GM23338 (cell line): ENCODE data around the gene TLR9. TPM values are rescaled to one million over a fixed set of nuclear protein-coding genes. Genes with fewer than 3 reads are reported as not detected.

Experiments
- ATAC-seq: fragments of 200-7000 bp; cut with Tn5 transposase; 3 replicates; pipeline ENCODE4 v1.9.1; 2020
- DNase-seq: peaks from one replicate; pipeline ENCODE4 v3.0.0-alpha.2; 2015; ENCODE audit warnings: low spot score
- H2AFZ ChIP-seq: fragments of 200-600 bp; sonication (generic); 2 replicates; pipeline ENCODE4 v1.8.0; 2016; ENCODE audit warnings: antibody characterized with exemption, mild to moderate bottlenecking, moderate library complexity
- H3F3A ChIP-seq: fragments of 200-600 bp; sonication (generic); replicated peaks from 2 replicates; pipeline ENCODE4 v1.8.0; 2017; ENCODE audit warnings: antibody characterized with exemption, mixed run types, low read depth
- H3K27ac ChIP-seq: fragments of 200-600 bp; sonication (generic); 2 replicates; pipeline ENCODE4 v1.6.1; 2016; ENCODE audit warnings: low read depth
- H3K27me3 ChIP-seq: fragments of 200-600 bp; sonication (generic); 2 replicates; pipeline ENCODE4 v1.8.0; 2016; ENCODE audit warnings: mild to moderate bottlenecking, mixed run types, moderate library complexity; ENCODE audit not compliant: insufficient read depth
- H3K36me3 ChIP-seq: fragments of 200-600 bp; sonication (generic); 2 replicates; pipeline ENCODE4 v1.8.0; 2016; ENCODE audit warnings: mild to moderate bottlenecking; ENCODE audit not compliant: insufficient read depth
- H3K4me1 ChIP-seq: fragments of 200-600 bp; sonication (generic); 2 replicates; pipeline ENCODE4 v1.8.0; 2016; ENCODE audit warnings: mild to moderate bottlenecking, moderate library complexity; ENCODE audit not compliant: insufficient read depth
- H3K4me2 ChIP-seq: fragments of 200-600 bp; sonication (generic); 2 replicates; pipeline ENCODE4 v1.7.1; 2017; ENCODE audit warnings: mixed run types
- H3K4me3 ChIP-seq: fragments of 200-600 bp; sonication (generic); 2 replicates; pipeline ENCODE4 v1.6.1; 2016; ENCODE audit warnings: mixed run types
- H3K79me2 ChIP-seq: fragments of 200-600 bp; sonication (generic); replicated peaks from 2 replicates; pipeline ENCODE4 v1.8.0; 2017; ENCODE audit warnings: mild to moderate bottlenecking; ENCODE audit not compliant: insufficient read depth
- H3K9me2 ChIP-seq: fragments of 200-600 bp; sonication (generic); 2 replicates; pipeline ENCODE4 v1.8.0; 2017; ENCODE audit not compliant: insufficient read depth
- H4K20me1 ChIP-seq: fragments of 200-600 bp; sonication (generic); replicated peaks from 2 replicates; pipeline ENCODE4 v1.8.0; 2017; ENCODE audit warnings: mild to moderate bottlenecking; ENCODE audit not compliant: insufficient read depth
- H3K27ac Mint-ChIP-seq: 2 replicates; pipeline ENCODE4 v1.8.0; 2020; ENCODE audit warnings: inconsistent platforms, mild to moderate bottlenecking, moderate library complexity, mixed read lengths
- H3K27me3 Mint-ChIP-seq: 3 replicates; pipeline ENCODE4 v1.8.0; 2022; ENCODE audit warnings: low read depth, mild to moderate bottlenecking, moderate library complexity, mixed read lengths, inconsistent platforms; ENCODE audit not compliant: insufficient read depth, poor library complexity
- H3K36me3 Mint-ChIP-seq: 3 replicates; pipeline ENCODE4 v1.8.0; 2021; ENCODE audit warnings: low read depth, mild to moderate bottlenecking, inconsistent platforms, moderate library complexity, mixed read lengths
- H3K4me1 Mint-ChIP-seq: 3 replicates; pipeline ENCODE4 v1.8.0; 2020; ENCODE audit warnings: mild to moderate bottlenecking, inconsistent platforms, mixed read lengths
- H3K4me3 Mint-ChIP-seq: 3 replicates; pipeline ENCODE4 v1.8.0; 2021; ENCODE audit warnings: moderate library complexity, mild to moderate bottlenecking, inconsistent platforms, mixed read lengths
- H3K9me3 Mint-ChIP-seq: 3 replicates; pipeline ENCODE4 v1.8.0; 2020; ENCODE audit warnings: moderate library complexity, mild to moderate bottlenecking, inconsistent platforms, mixed read lengths
- CREB1 ChIP-seq: fragments of 250-450 bp; sonication (Bioruptor Pico); IDR thresholded peaks from 2 replicates; pipeline ENCODE4 v1.5.0; 2020; ENCODE audit warnings: low read depth, mild to moderate bottlenecking, moderate library complexity
- EZH2phosphoT487 ChIP-seq: fragments of 200-600 bp; sonication (generic); IDR thresholded peaks from one replicate; pipeline ENCODE4 v1.8.1; 2018; ENCODE audit warnings: antibody characterized with exemption; ENCODE audit not compliant: unreplicated experiment
- JUNB ChIP-seq: IDR thresholded peaks from one replicate; pipeline ENCODE4 v1.6.1; 2016; ENCODE audit warnings: antibody characterized with exemption; ENCODE audit not compliant: unreplicated experiment
- NANOG ChIP-seq: IDR thresholded peaks from 2 replicates; pipeline ENCODE4 v1.6.1; 2016; ENCODE audit warnings: antibody characterized with exemption, borderline replicate concordance
- POLR2AphosphoS5 ChIP-seq: IDR thresholded peaks from 2 replicates; pipeline ENCODE4 v1.6.1; 2016; ENCODE audit warnings: antibody characterized with exemption, low read depth
- STAT1 ChIP-seq: IDR thresholded peaks from one replicate; pipeline ENCODE4 v1.6.1; 2016; ENCODE audit warnings: antibody characterized with exemption; ENCODE audit not compliant: unreplicated experiment
- ZNF114 ChIP-seq: fragments of 250-450 bp; sonication (Bioruptor Pico); IDR thresholded peaks from 2 replicates; pipeline ENCODE4 v1.5.0; 2020; ENCODE audit warnings: mild to moderate bottlenecking, moderate library complexity
- ZNF331 ChIP-seq: fragments of 250-450 bp; sonication (Bioruptor Pico); IDR thresholded peaks from 2 replicates; pipeline ENCODE4 v1.5.0; 2020; ENCODE audit warnings: low read depth, mild to moderate bottlenecking, moderate library complexity
- polyA plus RNA-seq: library from polyadenylated mRNA; unstranded; fragments of >200 nt; fragmentation: Nextera tagmentation; extraction: Ambion mirVana; gene quantifications from 2 replicates; pipeline ENCODE4 v1.2.1, GENCODE V29; 2016
- total RNA-seq: library from RNA; depleted of rRNA; stranded (reverse); fragments of >200 nt; shearing (Covaris generic); gene quantifications from 2 replicates; pipeline ENCODE4 v1.2.3, GENCODE V29; 2014
- TF ChIP-seq, protein P1 (sequence below): IDR thresholded peaks from 2 replicates; pipeline ENCODE4 v1.6.1; 2016; ENCODE audit warnings: antibody characterized with exemption
- TF ChIP-seq, protein P2 (sequence below): IDR thresholded peaks from one replicate; pipeline ENCODE4 v1.6.1; 2018; ENCODE audit warnings: antibody characterized with exemption; ENCODE audit not compliant: unreplicated experiment
- TF ChIP-seq, protein P3 (sequence below), 2 experiments: fragments of 200-600 bp in 1 of 2; sonication (generic) in 1 of 2; conservative IDR thresholded peaks; 2 replicates each; pipeline versions ENCODE4 v1.5.1 to v1.6.1; 2016 to 2017; ENCODE audit warnings: antibody characterized with exemption in 2 of 2, low read depth in 2 of 2, mild to moderate bottlenecking in 2 of 2, moderate library complexity in 1 of 2

TLR9 gene
- total and polyA plus RNA-seq, 2 experiments from 2014 or later = not detected

- Mint-ChIP-seq H3K27me3 (peaks cover 10% of the 10 kb centered on the region), H3K36me3 (peaks cover 23% of the 10 kb centered on the region), H3K4me1 (peaks cover 7% of the 10 kb centered on the region), H3K9me3 (no peaks in the 10 kb centered on the region), H3K27ac (no peak overlapping the region), H3K4me3 (no peak overlapping the region)
- TF ChIP-seq EZH2phosphoT487 (no peak), ZNF114 (no peak)
- TF ChIP-seq, protein P1, sequence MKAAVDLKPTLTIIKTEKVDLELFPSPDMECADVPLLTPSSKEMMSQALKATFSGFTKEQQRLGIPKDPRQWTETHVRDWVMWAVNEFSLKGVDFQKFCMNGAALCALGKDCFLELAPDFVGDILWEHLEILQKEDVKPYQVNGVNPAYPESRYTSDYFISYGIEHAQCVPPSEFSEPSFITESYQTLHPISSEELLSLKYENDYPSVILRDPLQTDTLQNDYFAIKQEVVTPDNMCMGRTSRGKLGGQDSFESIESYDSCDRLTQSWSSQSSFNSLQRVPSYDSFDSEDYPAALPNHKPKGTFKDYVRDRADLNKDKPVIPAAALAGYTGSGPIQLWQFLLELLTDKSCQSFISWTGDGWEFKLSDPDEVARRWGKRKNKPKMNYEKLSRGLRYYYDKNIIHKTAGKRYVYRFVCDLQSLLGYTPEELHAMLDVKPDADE = no peak
- no peaks in the 10 kb centered on the region for H3K27me3 ChIP-seq
- no peak for ATAC-seq
- no peaks in the 10 kb centered on the region for H3K79me2 ChIP-seq
- H3F3A ChIP-seq = 0 out of 2 replicates have a peak, but pooled peaks cover 5% of the 10 kb centered on the region
- DNase-seq = no peak
- no peak overlapping the region for H3K27ac ChIP-seq
- H2AFZ ChIP-seq = no peak overlapping the region
- no peak overlapping the region for H3K4me3 ChIP-seq
- peaks cover 3% of the 10 kb centered on the region; the same call in 1 of the 2 replicates for H3K36me3 ChIP-seq
- no peaks in the 10 kb centered on the region for H3K9me2 ChIP-seq
- no peak overlapping the region for H3K4me2 ChIP-seq
- H3K4me1 ChIP-seq = no peaks in the 10 kb centered on the region
- H4K20me1 ChIP-seq = 0 out of 2 replicates have a peak, but pooled peaks cover 5% of the 10 kb centered on the region
Observed at GRCh38 chr3:52228751-52229291, 3.4 kb upstream of the TLR9 start.

DNA sequence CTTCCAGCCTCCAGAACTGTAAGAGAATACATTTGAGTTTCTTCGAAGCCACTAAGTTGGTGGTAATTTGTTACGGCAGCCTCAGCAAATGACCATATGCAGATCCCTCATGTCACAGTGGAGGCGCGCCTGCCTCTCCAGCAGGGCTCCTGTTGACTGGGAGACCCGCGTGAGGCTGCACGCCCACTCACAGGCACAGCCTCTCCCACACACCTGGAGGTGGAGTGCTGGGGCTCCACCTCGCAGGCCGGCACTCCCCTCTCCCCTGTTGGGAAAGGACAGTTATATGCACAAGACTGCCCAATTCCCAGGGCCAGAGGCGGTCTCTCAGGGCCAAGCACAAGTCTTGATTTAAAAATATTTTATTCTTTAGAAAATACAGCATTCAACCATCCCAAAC, 2.8 kb upstream of the TLR9 start:
- DNase-seq = no peak
- no peak for TF ChIP-seq POLR2AphosphoS5
- no peak for TF ChIP-seq STAT1
- no peak for TF ChIP-seq CREB1 (CRISPR knock-in tag)
- TF ChIP-seq ZNF331 (CRISPR knock-in tag) = no peak
- no peak for TF ChIP-seq JUNB
- TF ChIP-seq, protein P2, sequence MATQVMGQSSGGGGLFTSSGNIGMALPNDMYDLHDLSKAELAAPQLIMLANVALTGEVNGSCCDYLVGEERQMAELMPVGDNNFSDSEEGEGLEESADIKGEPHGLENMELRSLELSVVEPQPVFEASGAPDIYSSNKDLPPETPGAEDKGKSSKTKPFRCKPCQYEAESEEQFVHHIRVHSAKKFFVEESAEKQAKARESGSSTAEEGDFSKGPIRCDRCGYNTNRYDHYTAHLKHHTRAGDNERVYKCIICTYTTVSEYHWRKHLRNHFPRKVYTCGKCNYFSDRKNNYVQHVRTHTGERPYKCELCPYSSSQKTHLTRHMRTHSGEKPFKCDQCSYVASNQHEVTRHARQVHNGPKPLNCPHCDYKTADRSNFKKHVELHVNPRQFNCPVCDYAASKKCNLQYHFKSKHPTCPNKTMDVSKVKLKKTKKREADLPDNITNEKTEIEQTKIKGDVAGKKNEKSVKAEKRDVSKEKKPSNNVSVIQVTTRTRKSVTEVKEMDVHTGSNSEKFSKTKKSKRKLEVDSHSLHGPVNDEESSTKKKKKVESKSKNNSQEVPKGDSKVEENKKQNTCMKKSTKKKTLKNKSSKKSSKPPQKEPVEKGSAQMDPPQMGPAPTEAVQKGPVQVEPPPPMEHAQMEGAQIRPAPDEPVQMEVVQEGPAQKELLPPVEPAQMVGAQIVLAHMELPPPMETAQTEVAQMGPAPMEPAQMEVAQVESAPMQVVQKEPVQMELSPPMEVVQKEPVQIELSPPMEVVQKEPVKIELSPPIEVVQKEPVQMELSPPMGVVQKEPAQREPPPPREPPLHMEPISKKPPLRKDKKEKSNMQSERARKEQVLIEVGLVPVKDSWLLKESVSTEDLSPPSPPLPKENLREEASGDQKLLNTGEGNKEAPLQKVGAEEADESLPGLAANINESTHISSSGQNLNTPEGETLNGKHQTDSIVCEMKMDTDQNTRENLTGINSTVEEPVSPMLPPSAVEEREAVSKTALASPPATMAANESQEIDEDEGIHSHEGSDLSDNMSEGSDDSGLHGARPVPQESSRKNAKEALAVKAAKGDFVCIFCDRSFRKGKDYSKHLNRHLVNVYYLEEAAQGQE = no peak
- no peak for TF ChIP-seq NANOG
- TF ChIP-seq, protein P1 = no peak
- TF ChIP-seq, protein P3, sequence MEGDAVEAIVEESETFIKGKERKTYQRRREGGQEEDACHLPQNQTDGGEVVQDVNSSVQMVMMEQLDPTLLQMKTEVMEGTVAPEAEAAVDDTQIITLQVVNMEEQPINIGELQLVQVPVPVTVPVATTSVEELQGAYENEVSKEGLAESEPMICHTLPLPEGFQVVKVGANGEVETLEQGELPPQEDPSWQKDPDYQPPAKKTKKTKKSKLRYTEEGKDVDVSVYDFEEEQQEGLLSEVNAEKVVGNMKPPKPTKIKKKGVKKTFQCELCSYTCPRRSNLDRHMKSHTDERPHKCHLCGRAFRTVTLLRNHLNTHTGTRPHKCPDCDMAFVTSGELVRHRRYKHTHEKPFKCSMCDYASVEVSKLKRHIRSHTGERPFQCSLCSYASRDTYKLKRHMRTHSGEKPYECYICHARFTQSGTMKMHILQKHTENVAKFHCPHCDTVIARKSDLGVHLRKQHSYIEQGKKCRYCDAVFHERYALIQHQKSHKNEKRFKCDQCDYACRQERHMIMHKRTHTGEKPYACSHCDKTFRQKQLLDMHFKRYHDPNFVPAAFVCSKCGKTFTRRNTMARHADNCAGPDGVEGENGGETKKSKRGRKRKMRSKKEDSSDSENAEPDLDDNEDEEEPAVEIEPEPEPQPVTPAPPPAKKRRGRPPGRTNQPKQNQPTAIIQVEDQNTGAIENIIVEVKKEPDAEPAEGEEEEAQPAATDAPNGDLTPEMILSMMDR (conservative IDR thresholded peaks at IDR 0.05; ENCODE audit: low read depth in 2 of 2) = no peak
- no peak for TF ChIP-seq EZH2phosphoT487

More for the DNA sequence above, 2.8 kb upstream of the TLR9 start:
- Histone ChIP-seq H3K27me3 (no peaks in the 10 kb centered on the region), H3K9me2 (no peaks in the 10 kb centered on the region), H3F3A (0 out of 2 replicates have a peak, but pooled peaks cover 5% of the 10 kb centered on the region), H2AFZ (no peak overlapping the region), H4K20me1 (0 out of 2 replicates have a peak, but pooled peaks cover 3% of the 10 kb centered on the region), H3K27ac (no peak overlapping the region), H3K36me3 (peaks cover 3% of the 10 kb centered on the region; the same call in 1 of the 2 replicates), H3K4me1 (no peaks in the 10 kb centered on the region), H3K79me2 (no peaks in the 10 kb centered on the region), H3K4me2 (no peak overlapping the region), H3K4me3 (no peak overlapping the region)
- Mint-ChIP-seq H3K4me3 (no peak overlapping the region), H3K4me1 (peaks cover 7% of the 10 kb centered on the region), H3K9me3 (no peaks in the 10 kb centered on the region), H3K36me3 (peaks cover 21% of the 10 kb centered on the region), H3K27ac (no peak overlapping the region), H3K27me3 (peaks cover 12% of the 10 kb centered on the region)
- no peak for ATAC-seq
